ENCODE measurements around the gene SRMS. TPM values are rescaled to one million over a fixed set of nuclear protein-coding genes. Genes with fewer than 3 reads are reported as not detected.

The SRMS gene
- total RNA-seq, 1 donor from 2014 or later: not detected

GRCh38 chr20:63522981-63523611, 24.5 kb downstream of the SRMS start:
- no peaks in the 10 kb centered on the region for H3K36me3 ChIP-seq
- H3K4me1 ChIP-seq: peaks cover 19% of the 10 kb centered on the region
- H3F3A ChIP-seq (ENCODE audit: low read depth): peaks cover 38% of the 10 kb centered on the region
- DNase-seq (ENCODE audit: low spot score): peak; percentile 1
- peaks cover 8% of the 10 kb centered on the region for H3K27me3 Mint-ChIP-seq (ENCODE audit: insufficient read depth, low read depth)
- H3K9me3 Mint-ChIP-seq: no peaks in the 10 kb centered on the region
- no peak overlapping the region for H3K27ac ChIP-seq
- H3K79me2 ChIP-seq (ENCODE audit: low read depth): peaks cover 23% of the 10 kb centered on the region
- no peak overlapping the region for H2AFZ ChIP-seq (replicated peaks)
- H3K36me3 Mint-ChIP-seq: peaks cover 11% of the 10 kb centered on the region
- H3K27me3 ChIP-seq: peaks cover 18% of the 10 kb centered on the region
- H3K27ac Mint-ChIP-seq: no peak overlapping the region
- no peak overlapping the region for H3K4me3 ChIP-seq
- H3K4me2 ChIP-seq: no peak overlapping the region
- H4K20me1 ChIP-seq (ENCODE audit: low read depth): peaks cover 36% of the 10 kb centered on the region
- H3K4me1 Mint-ChIP-seq: peaks cover 11% of the 10 kb centered on the region
- no peaks in the 10 kb centered on the region for H3K9me3 ChIP-seq (ENCODE audit: low read depth)
- peak overlapping the region; percentile 79 for H3K4me3 Mint-ChIP-seq
- TF ChIP-seq EZH2phosphoT487 (IDR thresholded peaks at IDR 0.05): no peak
- no peak for TF ChIP-seq EZH2 (IDR thresholded peaks at IDR 0.05)
- no peak for TF ChIP-seq CTCF (IDR thresholded peaks at IDR 0.05)
- H3K9ac ChIP-seq: no peak overlapping the region

- H3K4me2 ChIP-seq: peak overlapping the region; percentile 99
- peak overlapping the region; percentile 74 for H3K4me3 ChIP-seq
- peaks cover 11% of the 10 kb centered on the region for H3K36me3 Mint-ChIP-seq
- H3K9me3 ChIP-seq (ENCODE audit: low read depth): no peaks in the 10 kb centered on the region
- peak overlapping the region; percentile 79 for H3K4me3 Mint-ChIP-seq
- H2AFZ ChIP-seq (replicated peaks): no peak overlapping the region
- peaks cover 36% of the 10 kb centered on the region for H3F3A ChIP-seq (ENCODE audit: low read depth)
- no peak for DNase-seq (ENCODE audit: low spot score)
- H3K9me3 Mint-ChIP-seq: no peaks in the 10 kb centered on the region
- H4K20me1 ChIP-seq (ENCODE audit: low read depth): peaks cover 36% of the 10 kb centered on the region
- H3K4me1 Mint-ChIP-seq: peaks cover 13% of the 10 kb centered on the region
- H3K9ac ChIP-seq: no peak overlapping the region
- H3K4me1 ChIP-seq: peaks cover 19% of the 10 kb centered on the region
- TF ChIP-seq EZH2 (IDR thresholded peaks at IDR 0.05) (no peak), CTCF (IDR thresholded peaks at IDR 0.05) (no peak)
- no peaks in the 10 kb centered on the region for H3K36me3 ChIP-seq
- H3K27me3 ChIP-seq: peaks cover 19% of the 10 kb centered on the region
- H3K79me2 ChIP-seq (ENCODE audit: low read depth): peaks cover 23% of the 10 kb centered on the region
- no peak overlapping the region for H3K27ac Mint-ChIP-seq
- H3K27ac ChIP-seq: no peak overlapping the region
- peaks cover 5% of the 10 kb centered on the region for H3K27me3 Mint-ChIP-seq (ENCODE audit: insufficient read depth, low read depth)
Measured at GRCh38 chr20:63522091-63522868, 25.3 kb downstream of the SRMS start.

- H3K27ac Mint-ChIP-seq: no peak overlapping the region
- Histone ChIP-seq H3K36me3 (no peaks in the 10 kb centered on the region), H3K4me3 (peak overlapping the region; percentile 74), H3K79me2 (ENCODE audit: low read depth) (peaks cover 23% of the 10 kb centered on the region), H3K9ac (peak overlapping the region; percentile 96), H3K4me2 (peak overlapping the region; percentile 99), H3K4me1 (peaks cover 19% of the 10 kb centered on the region), H3K27me3 (peaks cover 19% of the 10 kb centered on the region), H2AFZ (replicated peaks) (no peak overlapping the region), H3K27ac (no peak overlapping the region), H3K9me3 (ENCODE audit: low read depth) (no peaks in the 10 kb centered on the region), H4K20me1 (ENCODE audit: low read depth) (peaks cover 36% of the 10 kb centered on the region), H3F3A (ENCODE audit: low read depth) (peaks cover 32% of the 10 kb centered on the region)
- peaks cover 13% of the 10 kb centered on the region for H3K4me1 Mint-ChIP-seq
- H3K27me3 Mint-ChIP-seq (ENCODE audit: insufficient read depth, low read depth): peaks cover 3% of the 10 kb centered on the region
- peak; percentile 70 for DNase-seq (ENCODE audit: low spot score)
- H3K36me3 Mint-ChIP-seq: peaks cover 11% of the 10 kb centered on the region
- H3K4me3 Mint-ChIP-seq: peak overlapping the region; percentile 94
- TF ChIP-seq CTCF (IDR thresholded peaks at IDR 0.05): peak; percentile 14
- TF ChIP-seq EZH2 (IDR thresholded peaks at IDR 0.05): no peak
- no peak for TF ChIP-seq EZH2phosphoT487 (IDR thresholded peaks at IDR 0.05)
- H3K9me3 Mint-ChIP-seq: no peaks in the 10 kb centered on the region
Measured at GRCh38 chr20:63521602-63522001, 25.9 kb downstream of the SRMS start.

All from neural progenitor cell (in vitro differentiated cells).